ENCODE results near the gene FAM170B.

Gene FAM170B

DNA sequence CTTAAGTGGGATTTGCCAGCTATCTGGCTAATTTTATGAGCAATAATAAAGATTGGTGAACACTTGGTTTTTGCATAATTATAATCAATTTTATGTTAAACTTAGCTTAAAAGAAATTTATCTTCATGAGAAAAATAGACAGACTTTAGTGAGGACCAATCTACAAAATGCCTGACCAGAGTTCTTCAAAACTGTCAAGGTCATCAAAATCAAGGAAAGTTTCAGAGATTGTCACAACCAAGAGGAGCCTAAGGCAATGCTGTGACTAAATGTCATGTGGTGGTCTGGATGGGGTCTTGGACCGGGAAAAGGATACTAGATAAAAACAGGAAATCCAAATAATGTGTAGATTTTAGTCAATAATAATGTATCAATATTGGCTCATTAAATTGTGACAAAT is 17.7 kb upstream of the FAM170B start:
- no peak for DNase-seq

DNA sequence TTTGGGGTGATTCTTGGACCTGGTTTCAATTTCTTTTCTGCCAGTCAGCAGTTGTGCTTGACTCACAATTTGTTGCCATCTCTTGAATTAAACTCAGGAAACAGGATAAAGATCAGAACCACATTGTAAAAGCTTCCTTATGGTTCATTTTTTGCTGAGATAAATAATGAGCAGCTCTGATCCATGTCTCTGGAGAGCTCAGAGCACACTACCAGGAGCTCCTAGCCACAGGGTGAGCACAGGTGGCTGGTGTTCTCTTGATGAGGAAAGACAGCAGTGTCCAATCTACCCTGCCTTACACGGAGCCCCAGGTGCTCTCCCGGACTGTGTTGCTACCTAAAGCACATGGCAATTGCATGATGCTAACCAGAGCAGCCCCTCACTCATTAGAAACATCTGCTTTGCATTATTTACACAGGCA is 17.2 kb upstream of the FAM170B start:
- no peak for DNase-seq

DNA sequence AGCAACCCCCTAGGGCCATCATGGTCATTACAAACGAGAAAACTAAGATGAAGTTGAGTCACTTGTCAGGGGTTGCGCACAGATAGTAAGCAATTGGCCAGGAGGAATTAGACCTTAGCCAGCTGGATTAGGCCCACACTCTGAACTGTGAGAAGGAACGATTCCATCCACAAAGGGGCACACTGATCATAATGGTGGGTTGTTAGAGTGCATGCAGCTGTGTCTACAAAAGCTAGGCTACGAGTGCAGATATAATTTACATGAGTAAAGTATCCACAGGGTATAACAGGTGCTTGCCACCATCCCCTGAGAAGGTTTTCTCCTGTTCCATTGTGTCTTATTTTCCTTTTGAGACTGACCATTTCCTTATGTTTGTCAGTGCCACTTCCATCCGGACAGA is 16.6 kb upstream of the FAM170B start:
- DNase-seq = no peak

DNA sequence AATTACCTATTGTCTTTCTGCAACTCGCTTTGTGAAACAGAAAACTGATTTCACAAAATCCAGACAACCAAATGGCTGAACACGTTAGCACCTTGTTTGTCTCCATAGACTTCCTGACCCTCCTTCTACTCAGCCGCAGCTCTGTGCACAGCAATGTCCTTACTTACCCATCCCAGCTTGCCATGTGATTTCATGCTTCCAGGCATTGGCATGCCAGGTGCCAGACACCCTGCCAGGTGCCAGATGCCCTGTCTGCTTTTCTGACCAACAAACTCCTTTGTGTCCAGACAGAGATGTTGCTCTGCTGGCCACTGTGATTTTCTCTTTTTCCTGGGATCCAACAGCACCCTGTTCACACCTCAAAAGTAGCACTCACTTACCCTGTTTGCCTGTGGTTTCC is 16.1 kb upstream of the FAM170B start:
- DNase-seq = no peak

DNA sequence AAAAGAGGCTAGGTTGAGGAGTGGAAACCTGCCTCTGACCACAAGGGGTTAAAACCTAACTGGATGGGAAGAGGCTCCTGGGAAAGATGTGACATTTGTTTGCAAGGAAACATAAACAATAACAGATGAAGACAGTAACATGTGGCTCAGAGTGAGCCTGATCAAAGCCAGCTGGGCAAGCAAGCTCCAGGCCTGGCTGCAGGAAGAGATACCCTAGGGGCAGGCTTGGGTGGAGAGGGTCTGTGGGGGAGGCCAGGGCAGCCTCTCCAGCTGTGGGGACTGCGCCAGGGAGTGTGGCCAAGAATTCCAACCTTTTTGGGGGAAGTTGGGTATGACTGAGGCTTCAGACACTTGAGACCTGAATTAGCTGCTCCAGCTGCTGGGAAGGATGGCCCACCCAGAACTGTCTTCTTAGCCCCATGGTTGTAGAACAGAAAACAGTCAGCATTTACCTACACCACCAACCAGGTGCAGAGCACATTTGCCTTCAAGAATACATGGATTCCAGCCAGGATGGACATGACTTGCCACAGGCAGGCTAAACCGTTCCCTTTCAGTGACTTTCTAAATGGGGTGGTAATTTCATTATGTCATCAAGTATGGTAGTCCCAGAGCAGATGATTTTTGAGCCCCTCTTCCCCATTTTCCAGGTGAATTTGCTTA is 10.4 kb upstream of the FAM170B start:
- no peak for DNase-seq

DNA sequence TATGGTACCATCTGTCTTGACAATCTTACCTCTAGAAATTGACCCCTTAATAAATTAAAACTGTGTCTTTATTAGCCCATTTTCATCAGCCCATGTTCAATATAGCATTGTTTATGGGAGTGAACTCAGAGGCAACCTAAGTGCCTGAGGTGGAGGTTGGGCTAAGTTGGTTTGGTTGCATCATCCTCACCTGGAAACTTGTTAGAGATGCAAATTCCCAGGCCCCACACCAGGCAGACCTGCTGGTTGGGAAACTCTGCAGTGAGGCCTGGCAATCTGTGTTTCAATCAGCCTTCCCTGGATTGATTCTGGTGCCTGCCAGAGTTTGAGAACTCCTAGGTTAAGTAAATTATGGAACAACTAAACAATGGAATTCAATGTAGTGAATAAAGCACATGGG is 9.4 kb upstream of the FAM170B start:
- DNase-seq = no peak

DNA sequence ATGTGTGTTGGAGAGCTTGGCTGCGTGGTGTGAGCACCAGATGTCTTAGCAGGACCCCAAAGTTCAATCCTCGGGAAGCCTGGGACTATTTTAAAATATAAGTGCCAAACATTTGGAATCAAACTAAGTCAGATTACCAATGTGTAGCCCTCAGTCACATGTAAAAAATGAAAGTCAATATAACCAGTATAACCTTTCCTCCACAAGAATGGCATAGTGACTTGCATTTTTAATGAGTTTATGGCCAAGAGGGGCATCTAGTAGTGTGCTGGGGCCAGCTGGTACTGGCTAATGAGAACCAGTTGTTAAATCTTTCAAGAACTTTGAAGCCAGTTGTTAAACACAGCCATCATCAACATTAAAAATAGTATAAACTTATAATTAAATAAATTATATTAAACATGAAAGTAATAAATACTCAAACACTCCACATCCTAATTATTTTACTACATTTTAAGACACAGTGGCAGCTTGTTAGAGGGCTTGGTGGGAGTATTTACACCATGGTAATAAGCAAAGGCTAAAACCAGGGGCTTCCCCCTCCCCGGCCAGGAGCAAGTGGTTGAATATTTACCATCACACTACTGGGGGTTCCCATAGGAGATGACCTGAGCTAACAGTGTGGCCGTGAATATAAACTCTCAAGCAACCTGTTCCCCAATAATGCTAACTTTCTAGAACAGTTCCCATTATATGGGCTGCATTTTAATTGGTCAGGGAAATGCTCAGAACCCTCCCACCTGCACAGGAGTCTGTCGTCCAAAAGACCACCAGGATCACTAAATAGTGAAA is 7.9 kb upstream of the FAM170B start:
- no peak for DNase-seq

DNA sequence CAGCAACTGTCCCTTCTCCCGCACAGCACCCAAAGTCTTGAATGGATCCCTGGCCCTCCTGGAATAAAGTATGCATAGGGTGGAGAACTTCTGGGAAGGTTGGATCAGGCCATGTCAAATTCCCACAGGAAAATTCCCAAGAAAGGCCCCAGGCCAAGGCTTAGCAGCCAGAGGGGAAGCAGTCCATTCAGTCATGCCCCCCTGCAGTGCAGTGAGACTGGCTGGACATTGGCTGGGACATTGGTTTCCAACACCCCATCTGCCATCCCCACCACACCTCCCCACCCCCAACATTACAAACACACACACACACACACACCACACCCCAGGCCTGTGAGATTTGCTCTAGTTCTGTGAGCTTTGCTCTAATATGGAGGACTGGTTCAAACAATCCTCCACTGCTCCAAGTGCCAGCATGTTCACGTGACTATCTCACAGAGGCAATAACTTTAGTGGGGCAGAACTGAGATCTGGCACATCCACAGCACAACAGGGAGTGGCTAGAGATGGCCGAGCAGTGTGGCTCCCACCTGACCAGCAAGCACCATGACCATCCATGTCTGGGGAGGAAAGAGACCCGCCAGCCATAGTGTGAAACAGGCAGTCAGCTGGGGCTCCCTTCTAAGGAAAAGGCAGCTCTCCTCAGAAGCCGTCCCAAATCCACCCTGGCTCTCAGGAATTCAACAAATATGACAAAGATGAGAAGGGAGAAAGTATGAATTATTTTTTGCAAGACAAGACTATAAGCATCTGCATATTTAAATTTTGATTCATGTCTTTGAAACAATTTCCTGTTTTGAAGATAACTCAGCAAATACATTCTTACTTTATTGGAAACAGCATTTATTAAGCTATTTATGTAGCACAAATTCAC is 6.7 kb upstream of the FAM170B start:
- DNase-seq = no peak

DNA sequence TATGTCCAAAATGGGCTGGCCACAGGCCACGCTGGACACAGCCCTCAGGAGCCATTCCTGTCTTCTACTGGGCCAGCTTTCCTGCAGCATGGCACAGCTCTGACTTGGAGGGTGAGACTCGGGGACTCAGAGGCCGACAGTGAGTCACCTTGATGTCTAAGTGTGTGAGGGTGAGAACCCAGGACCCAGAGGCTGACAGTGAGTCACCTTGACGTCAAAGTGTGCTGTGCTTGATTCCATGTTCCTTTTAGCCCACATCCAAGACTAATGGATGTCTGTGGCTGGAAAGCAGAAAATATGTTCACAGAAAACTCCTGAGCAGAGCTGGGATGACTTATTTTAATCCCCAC is 6.0 kb upstream of the FAM170B start:
- DNase-seq = peak; percentile 34 to 68 (median 56)

DNA sequence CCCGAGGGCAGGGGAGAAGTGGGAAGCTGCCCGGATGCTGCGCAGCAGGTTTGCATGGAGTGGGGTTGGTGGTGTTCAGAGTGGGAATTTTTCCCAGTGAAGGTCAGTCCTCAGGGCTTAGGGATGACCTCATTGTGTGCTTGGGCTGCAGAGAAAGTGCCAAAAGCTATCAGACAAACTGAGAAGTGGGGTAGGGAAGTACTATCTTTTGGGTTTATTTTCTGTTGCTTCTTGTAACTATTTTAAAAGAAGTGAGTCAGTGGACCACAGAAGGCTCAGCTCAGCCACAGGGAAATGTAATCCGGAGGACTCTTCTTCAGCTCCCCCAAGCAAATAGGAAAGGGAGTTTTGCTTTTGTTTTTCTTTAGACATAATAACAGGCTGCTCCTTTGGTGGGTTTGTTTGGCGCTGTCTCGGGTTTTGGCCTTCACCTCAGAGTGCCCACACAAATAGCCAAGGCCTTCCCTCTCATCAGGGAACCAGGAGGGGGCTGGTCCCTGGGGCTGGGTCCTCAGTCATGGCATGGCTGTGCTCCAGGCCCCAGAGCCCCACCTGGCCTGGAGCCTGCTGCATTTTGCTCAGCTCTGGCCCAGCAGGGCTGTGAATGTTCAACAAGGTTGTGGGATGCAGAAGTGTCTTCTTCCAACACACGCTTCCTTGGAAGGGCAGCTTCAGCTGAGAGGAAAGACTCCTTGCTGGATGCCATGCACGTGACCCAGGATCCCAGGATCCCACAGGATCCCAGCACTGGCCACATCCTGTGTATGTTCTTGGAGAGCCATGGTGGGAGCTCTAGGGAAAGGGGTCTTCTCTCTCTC is 5.4 kb upstream of the FAM170B start:
- peak; percentile 59 to 82 (median 75) for DNase-seq

DNA sequence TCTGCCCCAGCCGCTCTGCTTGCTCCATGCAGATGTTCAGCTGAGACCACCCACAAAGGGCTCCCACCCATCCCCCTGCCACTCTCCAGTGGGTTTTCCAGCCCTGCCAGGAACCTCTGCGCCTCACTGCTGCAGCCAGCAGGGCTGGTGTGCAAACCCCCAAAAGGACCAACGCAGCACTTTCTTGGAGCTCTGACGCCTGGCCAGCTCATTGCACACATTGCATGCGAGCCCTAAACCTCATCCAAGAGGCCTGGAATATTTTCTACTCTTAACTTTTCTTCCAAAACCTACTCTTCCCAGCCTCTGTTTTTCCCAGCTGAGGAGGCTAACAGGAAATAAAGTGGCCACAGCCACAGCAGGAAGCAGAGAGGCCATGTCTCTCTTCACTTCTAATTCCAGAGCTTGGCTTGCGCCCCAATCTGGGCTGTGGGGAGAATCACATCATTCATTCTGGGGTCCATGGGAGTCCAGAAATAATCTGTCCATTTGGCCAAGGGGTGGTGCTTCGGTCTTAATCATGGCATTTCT is 4.6 kb upstream of the FAM170B start:
- no peak for DNase-seq

DNA sequence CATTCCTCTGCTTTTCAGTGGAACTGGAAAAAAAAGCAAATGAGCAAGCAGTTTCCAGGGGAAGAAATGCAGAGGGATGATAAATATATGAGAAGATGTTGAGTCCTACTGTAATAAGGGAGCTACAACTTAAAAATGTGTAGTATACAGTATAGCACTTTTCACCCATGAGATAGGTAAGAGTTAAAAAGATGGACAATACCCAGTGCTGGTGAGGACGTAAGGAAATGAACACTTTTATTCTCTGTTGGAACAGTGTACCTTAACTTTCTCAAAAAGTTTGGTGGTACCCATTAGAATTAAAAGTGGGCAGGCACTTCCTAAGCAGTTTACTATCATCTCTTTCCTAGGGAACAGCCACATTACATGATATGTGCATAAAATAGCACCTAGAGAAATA is 2.7 kb upstream of the FAM170B start:
- DNase-seq = no peak

DNA sequence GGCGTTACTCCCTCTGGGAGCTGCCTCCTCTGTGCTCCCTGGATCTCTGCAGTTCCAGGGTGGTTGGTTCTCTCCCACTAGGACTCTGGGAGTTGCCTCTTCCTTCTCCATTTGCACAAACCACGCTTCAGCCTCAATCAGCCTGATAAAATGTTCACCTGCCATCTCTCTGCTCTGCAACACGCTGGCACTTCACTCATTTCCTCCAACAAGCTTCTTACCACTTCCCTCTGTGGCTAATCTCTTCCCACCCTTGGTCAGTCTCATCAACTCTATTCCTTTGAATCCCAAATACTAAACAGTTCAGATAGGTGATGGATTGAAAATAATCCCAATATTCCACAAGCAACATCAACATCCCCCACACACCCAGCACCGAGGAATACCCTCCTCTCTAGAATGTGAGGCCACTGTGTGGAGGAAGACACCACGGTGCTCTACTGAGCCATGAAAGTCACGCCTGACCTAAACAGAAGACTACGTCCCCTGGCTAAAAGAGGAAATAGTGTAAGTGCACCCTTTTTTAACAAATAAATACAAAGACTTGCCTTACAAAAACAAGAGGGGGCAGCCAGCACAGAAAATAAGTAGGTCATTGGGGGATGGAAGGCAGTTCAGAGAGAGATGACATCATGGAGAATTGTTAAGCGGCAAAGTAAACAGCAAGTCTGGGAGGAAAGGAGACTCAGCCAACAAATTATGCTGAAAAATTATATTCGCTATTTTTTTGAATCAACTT is 1.9 kb upstream of the FAM170B start:
- DNase-seq = peak in 3 of 4 experiments; percentile 19 to 56 (median 25)

DNA sequence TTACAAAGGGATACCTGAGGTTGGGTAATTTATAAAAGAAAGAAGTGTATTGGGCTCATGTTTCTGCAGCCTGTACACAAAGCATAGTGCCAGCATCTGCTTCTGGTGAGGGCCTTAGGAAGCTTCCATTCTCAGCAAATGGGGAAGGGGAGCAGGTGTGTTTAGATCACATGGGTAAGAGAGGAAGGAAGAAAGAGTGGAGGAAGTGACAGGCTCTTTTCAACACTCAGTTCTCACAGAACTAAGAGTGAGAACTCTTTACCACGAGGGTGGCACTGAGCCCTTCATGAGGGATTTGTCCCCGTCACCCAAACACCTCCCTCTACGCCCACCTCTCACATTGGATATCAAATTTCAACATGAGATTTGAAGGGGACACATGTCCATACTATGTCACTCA is 506 bp upstream of the FAM170B start:
- peak in 2 of 4 experiments; percentile 14 to 18 for DNase-seq

DNA sequence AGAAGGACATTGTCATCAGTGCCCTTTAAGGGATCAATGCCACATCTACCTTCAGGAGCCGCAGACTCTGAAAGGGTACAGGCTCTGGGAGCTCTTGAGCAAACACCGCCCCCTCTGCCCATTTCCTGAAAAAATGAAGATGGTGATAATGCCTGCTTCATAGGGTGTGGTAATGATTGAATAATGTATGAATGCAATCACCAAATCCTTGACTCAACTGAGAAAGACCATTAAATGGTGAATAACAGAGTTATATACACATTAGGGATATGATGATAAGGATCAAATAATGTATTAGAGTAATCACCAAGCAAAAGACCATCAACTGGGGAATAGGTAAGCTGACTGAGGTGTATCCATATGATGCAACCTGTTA is 1.5 kb downstream of the FAM170B start:
- DNase-seq = no peak

DNA sequence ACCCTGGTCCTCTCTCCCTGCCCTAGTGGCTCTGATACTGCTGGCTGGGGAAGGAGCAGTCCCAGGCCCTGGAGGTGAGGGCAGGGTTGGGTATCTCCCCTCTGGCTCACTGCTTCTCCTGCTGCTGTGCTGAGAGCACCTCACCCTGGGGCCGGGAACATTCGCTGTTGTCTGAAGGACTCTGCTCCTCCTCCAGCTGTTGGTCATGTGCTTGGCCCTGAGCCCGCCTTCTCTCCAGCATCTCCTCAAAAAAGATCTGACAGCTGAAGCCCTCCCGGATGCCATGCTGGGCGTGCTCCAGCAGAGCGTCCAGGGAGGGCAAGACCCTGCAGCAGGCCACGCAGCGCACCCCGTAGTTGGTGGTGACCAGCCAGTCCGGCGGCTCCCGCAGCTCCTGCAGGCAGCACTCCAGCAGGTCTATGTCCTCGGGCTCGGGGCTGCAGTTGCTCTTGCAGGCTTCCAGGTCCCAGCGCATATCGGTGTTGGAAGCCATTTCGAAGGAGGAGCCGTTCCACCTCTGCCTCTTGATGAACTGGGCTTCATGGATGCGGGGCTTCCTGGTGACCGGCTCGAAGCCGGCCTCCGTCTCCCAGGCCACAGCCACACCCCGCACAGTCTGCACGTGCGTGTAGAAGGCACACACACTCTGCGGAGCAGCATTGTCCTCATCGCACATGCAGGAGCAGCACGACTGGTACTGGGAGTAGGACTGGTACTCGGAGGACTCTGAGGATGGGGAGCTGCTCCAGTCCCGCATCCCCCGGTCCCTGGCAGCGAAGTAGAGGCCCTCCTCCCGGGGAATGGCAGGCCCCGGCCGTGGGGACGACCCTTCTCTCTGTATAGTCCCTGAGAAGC is 2.1 kb downstream of the FAM170B start:
- no peak for DNase-seq

DNA sequence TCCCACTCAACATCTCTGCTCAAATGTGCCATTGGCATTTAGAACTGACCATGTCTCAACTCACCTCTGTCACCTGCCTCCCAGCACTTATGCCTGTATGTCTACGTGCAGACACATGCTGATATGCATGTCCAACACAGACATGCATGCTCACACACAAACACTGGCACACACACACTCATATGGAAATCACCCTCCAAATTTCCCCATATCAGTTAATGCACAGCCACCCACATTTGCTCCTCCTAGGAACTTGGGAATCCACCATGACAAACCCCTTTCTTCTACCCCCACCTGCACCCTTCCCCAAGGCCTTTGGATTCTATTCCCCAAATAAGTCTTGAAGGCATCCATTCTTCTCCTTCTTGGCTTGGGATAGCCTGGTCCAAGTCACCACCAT is 4.4 kb downstream of the FAM170B start:
- no peak for DNase-seq

DNA sequence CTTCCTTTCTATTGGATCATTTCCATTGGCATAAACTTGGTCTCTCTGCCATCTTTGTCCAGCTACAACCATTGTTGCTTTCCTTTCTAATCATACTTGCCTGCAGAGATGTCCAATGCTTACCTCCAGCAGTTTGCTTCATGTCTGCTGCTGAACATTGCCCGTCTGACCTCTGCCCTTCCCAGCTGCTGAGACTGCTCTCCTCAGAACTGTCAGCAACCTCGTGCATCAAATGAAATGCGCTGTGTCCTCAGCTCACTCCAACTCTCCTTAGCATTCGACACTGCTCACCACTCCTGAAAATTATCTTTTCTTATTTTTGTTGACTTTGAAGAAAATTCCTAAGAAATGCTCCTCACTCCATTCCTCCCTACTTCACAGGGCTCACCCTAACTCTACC is 5.0 kb downstream of the FAM170B start:
- no peak for DNase-seq

DNA sequence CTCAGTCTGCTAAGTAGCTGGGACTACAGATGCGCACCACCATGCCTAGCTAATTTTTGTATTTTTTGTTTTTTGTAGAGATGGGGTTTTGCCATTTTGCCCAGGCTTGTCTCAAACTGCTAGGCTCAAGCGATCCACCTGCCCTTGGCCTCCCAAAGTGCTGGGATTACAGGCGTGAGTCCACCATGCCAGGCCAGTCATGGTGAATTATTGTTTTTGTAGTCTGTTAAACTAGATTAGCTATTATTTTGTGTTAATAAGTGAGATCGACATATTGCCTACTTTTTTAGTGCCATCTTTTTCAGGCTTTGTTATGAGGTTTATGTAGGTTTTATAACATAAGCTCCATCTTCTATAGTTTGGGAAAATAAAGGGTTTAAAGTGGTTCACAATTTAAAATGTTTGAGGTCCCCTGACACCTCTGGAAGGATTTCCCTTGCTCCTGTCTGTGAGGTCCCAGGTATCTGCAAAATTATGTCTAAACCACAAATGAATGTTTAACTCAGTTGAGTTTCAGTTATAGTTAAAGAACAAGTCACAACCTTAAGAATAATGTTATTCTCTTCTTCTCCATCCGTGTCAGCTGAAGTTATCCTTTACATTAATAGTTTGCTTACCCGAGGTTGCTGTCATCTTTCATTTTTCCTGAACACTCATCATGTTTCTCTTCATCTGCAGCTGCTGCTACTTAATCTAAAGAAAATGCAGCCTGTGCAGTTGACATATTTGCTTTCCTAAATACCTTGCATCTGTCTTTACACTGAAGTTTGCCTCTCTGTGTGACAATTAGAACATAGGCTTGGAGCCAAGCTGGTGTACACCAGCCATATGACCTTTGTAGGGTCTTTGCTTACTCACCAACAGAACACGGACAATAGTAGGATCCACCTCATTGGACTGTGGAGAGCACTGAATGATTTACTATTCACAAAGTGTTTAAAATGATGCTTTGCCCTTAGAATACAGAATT is 9.6 kb downstream of the FAM170B start:
- no peak for DNase-seq
